HFFc6 (cell line): ENCODE measurements around the gene ALOXE3. TPM values are rescaled to one million over a fixed set of nuclear protein-coding genes. Genes with fewer than 3 reads are reported as not detected.
"Not testable (repeated sequence)": the region's sequence is repeated elsewhere in the genome, so short reads cannot be mapped to it uniquely, and the experiment has no call there.

ENCODE experiments used
- DNase-seq: peaks from one replicate; pipeline ENCODE4 v3.0.0-alpha.2; 2018
- H3K27ac Mint-ChIP-seq: 2 replicates; pipeline ENCODE4 v1.8.0; 2020; ENCODE audit warnings: mild to moderate bottlenecking, mixed read lengths
- H3K27me3 Mint-ChIP-seq: 2 replicates; pipeline ENCODE4 v1.8.0; 2021; ENCODE audit warnings: mild to moderate bottlenecking, moderate library complexity, mixed read lengths; ENCODE audit not compliant: insufficient read depth
- H3K36me3 Mint-ChIP-seq: 2 replicates; pipeline ENCODE4 v1.8.0; 2021; ENCODE audit warnings: low read depth, mixed read lengths
- H3K4me1 Mint-ChIP-seq: 2 replicates; pipeline ENCODE4 v1.8.0; 2020; ENCODE audit warnings: low read depth, mixed read lengths
- H3K4me3 Mint-ChIP-seq: 2 replicates; pipeline ENCODE4 v1.8.0; 2020; ENCODE audit warnings: mild to moderate bottlenecking, moderate library complexity, mixed read lengths
- H3K9me3 Mint-ChIP-seq: 2 replicates; pipeline ENCODE4 v1.8.0; 2020; ENCODE audit warnings: mild to moderate bottlenecking, mixed read lengths
- total RNA-seq, 6 experiments: library from RNA; stranded (reverse); fragmentation: NEBNext Ultra II Directional; extraction: Animal tissue kit (Norgen Biotek cat#: 25700); gene quantifications; 2 replicates in 1 of 6; 3 replicates in 5 of 6; pipeline ENCODE4 v1.2.3, GENCODE V29; 2021
- TF ChIP-seq, protein P1 (sequence below): fragments of 200-600 bp; sonication (generic); IDR thresholded peaks from 2 replicates; pipeline ENCODE4 v1.5.0; 2021; ENCODE audit warnings: antibody characterized with exemption, mild to moderate bottlenecking

ALOXE3 gene
- total RNA-seq, 6 experiments from 2014 or later = 0.14 to 0.30 (median 0.21) TPM

DNA sequence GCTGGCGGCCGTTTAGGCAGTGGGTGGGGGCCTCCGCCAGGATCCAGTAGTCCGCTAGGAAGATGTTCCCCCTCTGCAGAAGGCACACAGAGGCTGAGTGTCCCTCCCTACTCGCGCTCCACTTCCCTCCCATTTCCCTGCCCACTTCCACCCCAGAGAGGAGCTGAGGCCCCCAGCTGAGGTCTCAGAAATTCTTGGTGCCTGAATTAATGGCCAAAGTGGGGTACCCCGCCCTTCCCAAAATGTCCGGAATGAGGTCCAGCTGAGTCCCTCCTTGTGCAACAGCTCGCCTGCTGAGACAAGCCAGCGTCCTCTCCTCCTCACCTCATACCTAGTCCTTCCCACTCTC is 7.9 kb downstream of the ALOXE3 start:
- H3K27me3 Mint-ChIP-seq = peaks cover 34% of the 10 kb centered on the region

DNA sequence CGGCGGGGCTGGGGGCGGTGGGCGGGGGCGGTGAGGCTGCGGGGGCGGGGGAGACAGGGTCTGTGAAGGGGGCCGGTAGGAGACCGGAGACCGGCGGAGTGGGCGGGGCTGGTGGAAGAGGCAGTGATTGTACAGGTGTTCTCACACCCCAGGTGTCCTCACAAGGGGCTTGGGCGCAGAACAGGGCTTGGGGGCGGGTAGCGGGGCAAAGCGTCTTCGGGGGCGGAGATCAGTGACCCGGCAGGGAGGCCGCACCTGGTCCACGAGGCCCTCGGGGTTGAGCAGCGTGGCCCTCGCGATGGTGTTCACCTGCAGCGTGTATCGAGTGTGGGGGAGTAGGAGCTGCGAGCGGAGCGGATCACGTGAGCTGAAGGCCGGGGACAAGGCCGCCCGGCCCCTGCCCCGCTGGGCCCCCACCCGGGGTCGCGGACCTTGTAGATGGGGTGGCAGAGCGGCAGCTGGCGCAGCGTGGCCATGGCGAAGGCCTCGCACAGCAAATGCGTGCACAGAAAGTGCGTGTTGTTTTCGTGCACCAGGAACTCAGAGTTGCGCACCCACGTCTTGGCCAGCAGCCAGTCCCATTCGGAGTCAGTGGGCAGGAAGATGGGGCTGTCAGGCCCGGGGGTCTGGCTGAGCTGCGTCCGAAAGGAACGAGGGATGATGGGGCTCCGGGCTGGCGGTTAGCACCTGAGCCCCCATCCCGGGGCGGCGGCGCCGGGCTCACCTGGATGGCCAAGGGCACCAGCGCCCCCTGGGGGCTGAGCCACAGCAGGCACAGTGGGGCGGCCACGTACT is 8.5 kb downstream of the ALOXE3 start:
- H3K27me3 Mint-ChIP-seq = peaks cover 29% of the 10 kb centered on the region
- H3K36me3 Mint-ChIP-seq = no peaks in the 10 kb centered on the region
- H3K9me3 Mint-ChIP-seq = no peaks in the 10 kb centered on the region
- H3K4me3 Mint-ChIP-seq = no peak overlapping the region
- TF ChIP-seq, protein P1, sequence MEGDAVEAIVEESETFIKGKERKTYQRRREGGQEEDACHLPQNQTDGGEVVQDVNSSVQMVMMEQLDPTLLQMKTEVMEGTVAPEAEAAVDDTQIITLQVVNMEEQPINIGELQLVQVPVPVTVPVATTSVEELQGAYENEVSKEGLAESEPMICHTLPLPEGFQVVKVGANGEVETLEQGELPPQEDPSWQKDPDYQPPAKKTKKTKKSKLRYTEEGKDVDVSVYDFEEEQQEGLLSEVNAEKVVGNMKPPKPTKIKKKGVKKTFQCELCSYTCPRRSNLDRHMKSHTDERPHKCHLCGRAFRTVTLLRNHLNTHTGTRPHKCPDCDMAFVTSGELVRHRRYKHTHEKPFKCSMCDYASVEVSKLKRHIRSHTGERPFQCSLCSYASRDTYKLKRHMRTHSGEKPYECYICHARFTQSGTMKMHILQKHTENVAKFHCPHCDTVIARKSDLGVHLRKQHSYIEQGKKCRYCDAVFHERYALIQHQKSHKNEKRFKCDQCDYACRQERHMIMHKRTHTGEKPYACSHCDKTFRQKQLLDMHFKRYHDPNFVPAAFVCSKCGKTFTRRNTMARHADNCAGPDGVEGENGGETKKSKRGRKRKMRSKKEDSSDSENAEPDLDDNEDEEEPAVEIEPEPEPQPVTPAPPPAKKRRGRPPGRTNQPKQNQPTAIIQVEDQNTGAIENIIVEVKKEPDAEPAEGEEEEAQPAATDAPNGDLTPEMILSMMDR = peak; percentile 91
- DNase-seq = no peak
- no peak overlapping the region for H3K27ac Mint-ChIP-seq
- H3K4me1 Mint-ChIP-seq = peaks cover 14% of the 10 kb centered on the region

More for the DNA sequence above, 7.9 kb downstream of the ALOXE3 start:
- H3K4me1 Mint-ChIP-seq = peaks cover 14% of the 10 kb centered on the region
- H3K9me3 Mint-ChIP-seq = no peaks in the 10 kb centered on the region
- no peak overlapping the region for H3K4me3 Mint-ChIP-seq
- DNase-seq = no peak
- H3K36me3 Mint-ChIP-seq = no peaks in the 10 kb centered on the region
- no peak overlapping the region for H3K27ac Mint-ChIP-seq
- TF ChIP-seq, protein P1 = peak; percentile 35

DNA sequence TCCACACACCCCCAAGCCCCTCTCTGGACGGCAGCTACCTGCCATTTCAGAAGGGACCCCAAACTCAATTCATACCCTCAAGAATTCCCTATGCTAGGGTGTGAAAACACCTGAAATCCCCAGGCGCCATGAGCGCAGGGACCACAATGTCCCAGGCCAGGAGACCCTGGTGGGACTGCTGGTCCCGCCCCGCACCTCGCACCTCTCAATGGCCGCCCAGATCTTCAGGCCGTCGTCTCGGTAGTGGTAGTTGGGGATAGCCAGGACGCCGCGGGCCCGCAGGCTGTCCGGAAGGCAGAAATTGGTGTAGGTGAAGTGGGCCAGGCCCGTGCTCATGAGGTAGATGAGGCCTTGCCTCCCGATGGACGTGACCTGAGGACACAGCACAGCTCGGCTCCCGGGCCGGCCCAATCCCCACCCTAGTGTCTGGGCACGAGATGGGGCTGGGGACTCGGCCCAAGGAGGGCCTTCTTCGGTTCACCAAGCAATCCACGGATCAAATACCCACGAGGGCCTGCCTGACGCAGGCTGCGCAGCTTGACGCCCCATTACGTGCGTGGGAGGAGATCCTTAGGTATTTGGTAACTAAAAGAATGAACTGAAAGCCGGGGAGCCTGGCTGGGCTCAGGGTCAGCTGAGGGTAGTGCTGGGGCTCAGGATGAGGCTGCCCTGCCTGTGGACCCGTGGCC is 9.2 kb downstream of the ALOXE3 start:
- TF ChIP-seq, protein P1 = no peak
- H3K27me3 Mint-ChIP-seq = peaks cover 24% of the 10 kb centered on the region
- H3K9me3 Mint-ChIP-seq = no peaks in the 10 kb centered on the region
- peaks cover 14% of the 10 kb centered on the region for H3K4me1 Mint-ChIP-seq
- H3K4me3 Mint-ChIP-seq = no peak overlapping the region
- no peak overlapping the region for H3K27ac Mint-ChIP-seq
- H3K36me3 Mint-ChIP-seq = no peaks in the 10 kb centered on the region
- DNase-seq = no peak

DNA sequence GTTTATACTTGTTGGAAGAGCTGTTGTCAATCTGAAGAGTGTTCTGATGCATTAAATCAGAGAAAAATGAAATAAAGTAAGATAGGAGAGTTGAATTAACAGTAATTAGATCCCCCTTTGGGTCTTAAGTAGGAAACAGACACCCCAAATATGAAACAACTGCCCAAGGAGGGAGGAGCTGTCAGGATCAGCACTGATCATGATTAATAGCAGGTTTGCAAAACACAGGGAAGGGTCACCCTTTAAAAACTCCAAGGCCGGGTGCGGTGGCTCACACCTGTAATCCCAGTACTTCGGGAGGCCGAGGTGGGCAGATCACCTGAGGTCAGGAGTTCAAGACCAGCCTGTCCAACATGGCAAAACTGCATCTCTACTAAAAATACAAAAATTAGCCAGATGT is 11.3 kb downstream of the ALOXE3 start:
- H3K9me3 Mint-ChIP-seq, H3K36me3 Mint-ChIP-seq, H3K4me3 Mint-ChIP-seq, H3K27ac Mint-ChIP-seq, DNase-seq: not testable (repeated sequence)
- peaks cover 17% of the 10 kb centered on the region for H3K27me3 Mint-ChIP-seq
- H3K4me1 Mint-ChIP-seq = peaks cover 21% of the 10 kb centered on the region

DNA sequence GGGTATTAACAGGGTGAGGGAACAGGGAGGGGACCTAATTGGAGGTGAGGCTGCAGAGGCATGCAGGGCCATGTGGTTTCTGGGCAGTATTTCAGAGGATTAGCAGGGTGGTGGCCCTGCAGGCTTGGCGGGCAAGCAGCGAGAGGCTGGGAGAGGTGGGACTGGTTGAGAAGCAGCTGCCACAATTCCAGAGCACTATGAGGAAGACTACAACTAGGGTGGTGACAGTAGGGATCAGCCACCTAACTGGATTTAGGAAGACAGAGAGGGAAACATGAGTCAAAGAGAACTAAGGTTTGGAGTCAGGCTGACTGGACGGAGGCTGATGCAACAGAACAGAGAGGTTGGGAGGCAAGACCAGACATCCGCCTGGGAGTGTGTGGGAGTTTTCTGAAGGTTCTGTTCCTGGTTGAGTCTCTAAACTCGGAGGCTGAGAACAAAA is 12.3 kb downstream of the ALOXE3 start:
- peak overlapping the region; percentile 56; the same call in 1 of the 2 replicates for H3K27ac Mint-ChIP-seq
- TF ChIP-seq, protein P1 = no peak
- peaks cover 21% of the 10 kb centered on the region for H3K4me1 Mint-ChIP-seq
- peaks cover 7% of the 10 kb centered on the region for H3K27me3 Mint-ChIP-seq
- H3K9me3 Mint-ChIP-seq = no peaks in the 10 kb centered on the region
- H3K36me3 Mint-ChIP-seq = no peaks in the 10 kb centered on the region
- no peak for DNase-seq
- H3K4me3 Mint-ChIP-seq = no peak overlapping the region

DNA sequence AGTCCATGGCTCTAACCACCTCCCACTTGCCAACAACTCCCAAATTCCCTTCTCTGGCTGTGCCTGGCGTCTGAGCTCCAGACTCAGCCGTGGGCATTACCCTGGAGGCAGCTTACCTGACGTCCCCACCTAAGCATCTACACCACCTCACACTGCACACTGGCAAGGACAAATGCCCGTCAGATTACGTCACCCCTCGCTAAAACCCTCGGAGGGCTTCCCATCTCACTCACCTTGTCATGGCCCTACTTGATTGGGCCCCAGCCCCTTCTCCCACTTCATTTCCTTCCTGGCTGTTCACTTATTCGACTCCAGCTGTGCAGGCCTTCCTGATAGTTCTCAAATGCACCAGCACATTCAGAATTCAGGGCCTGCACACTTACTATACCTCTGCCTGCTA is 13.4 kb downstream of the ALOXE3 start:
- no peak overlapping the region for H3K27ac Mint-ChIP-seq
- H3K36me3 Mint-ChIP-seq = no peaks in the 10 kb centered on the region
- no peak overlapping the region for H3K4me3 Mint-ChIP-seq
- TF ChIP-seq, protein P1 = no peak
- H3K9me3 Mint-ChIP-seq = no peaks in the 10 kb centered on the region
- H3K4me1 Mint-ChIP-seq = peaks cover 21% of the 10 kb centered on the region
- DNase-seq = no peak
- H3K27me3 Mint-ChIP-seq = peaks cover 7% of the 10 kb centered on the region
